ENCODE data around the gene PKNOX2.

Gene PKNOX2, protein sequence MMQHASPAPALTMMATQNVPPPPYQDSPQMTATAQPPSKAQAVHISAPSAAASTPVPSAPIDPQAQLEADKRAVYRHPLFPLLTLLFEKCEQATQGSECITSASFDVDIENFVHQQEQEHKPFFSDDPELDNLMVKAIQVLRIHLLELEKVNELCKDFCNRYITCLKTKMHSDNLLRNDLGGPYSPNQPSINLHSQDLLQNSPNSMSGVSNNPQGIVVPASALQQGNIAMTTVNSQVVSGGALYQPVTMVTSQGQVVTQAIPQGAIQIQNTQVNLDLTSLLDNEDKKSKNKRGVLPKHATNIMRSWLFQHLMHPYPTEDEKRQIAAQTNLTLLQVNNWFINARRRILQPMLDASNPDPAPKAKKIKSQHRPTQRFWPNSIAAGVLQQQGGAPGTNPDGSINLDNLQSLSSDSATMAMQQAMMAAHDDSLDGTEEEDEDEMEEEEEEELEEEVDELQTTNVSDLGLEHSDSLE

DNA sequence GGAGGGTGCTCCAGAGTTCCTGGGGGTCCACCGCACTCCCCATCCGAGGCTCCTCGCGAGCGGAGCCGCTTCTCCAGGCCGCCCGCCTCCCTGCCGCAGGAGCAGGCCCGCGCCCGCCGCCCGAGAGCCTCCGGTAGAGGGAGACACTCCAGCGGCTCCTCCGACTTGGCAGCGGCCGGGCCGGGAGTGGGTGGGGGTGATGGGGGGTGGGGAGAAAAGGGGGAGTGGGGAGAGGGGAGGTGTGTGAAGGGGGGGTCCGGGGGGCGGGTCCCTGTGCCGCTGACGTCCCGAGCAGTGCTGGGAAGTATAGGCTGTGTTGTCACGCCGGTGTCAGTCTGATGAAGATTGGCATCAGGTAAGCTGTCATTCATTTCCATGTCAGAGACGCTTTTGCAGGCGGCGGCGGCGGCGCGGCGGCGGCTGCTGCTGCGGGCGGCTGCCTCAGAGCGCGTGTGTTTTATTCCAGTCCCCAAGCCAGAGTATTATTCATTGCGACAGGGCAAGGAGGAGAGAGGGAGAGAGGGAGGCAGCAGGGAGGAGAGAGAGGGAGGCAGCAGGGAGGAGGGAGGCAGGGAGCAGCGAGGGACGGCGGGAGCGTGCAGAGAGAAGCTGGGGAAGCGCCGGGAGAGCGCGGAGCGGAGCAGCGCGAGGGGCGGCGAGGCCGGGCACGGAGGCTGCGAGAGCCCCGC, at the start of gene PKNOX2:
Gene PKNOX2 (plus strand): TSS at position 330 of the 689 bp plus-strand sequence. CDS start 186,555 bp downstream, outside the sequence.
- DNase-seq = peak; percentile 30

DNA sequence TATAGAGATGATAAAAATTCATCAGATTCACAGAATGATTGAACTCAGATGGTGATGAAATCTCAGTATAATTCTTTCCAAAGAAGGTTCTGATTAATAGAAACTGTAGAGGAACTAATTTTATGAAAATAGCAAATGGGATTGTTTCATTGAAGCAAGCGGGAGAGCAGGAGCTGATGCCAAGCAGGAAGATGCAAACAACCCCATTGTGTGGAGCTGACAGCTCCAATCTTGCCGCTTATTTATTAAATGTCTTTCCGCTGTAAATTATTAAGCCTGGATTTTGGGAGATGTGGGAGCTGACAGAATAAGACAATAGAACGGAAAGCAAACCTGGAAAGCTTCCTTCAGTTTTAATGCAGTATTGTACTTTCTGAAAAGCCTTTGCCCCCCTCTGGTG, 47.1 kb upstream of the PKNOX2 start:
- no peak for DNase-seq

DNA sequence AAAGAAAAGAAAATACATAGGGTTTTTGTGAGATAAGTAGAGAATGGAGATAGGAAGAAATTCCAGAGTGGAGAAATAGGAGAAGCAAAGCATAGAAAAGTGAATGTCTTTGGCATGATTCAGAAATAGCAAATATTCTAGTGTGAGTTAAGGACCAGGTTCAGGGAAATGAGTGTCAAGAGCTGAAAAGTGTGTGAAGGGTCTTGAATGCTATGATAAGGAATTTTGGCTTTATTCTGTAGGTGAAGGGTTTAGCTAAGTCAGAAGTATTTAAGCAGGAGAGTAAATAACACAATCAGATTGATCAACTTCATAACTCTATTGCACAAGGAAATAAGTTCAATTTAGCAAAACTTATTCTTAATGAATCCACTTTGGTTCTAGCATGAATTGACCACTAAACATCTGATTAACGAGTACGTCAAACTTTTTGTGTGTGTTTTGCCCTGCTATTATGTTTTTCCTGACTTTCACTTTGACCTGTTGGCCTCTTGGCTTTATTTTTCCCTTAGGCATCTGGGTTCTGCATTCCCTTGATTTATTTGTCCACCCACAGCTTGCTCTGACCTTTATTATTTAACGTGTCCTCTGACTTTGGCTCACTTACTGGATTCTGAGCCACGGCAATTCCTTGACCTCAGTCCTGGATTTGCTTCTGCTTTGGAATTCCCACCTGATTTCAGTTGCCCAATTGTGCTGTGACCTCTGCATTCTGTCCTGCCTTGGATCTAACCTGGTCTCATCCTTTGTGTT, 41.2 kb upstream of the PKNOX2 start:
- DNase-seq = no peak

DNA sequence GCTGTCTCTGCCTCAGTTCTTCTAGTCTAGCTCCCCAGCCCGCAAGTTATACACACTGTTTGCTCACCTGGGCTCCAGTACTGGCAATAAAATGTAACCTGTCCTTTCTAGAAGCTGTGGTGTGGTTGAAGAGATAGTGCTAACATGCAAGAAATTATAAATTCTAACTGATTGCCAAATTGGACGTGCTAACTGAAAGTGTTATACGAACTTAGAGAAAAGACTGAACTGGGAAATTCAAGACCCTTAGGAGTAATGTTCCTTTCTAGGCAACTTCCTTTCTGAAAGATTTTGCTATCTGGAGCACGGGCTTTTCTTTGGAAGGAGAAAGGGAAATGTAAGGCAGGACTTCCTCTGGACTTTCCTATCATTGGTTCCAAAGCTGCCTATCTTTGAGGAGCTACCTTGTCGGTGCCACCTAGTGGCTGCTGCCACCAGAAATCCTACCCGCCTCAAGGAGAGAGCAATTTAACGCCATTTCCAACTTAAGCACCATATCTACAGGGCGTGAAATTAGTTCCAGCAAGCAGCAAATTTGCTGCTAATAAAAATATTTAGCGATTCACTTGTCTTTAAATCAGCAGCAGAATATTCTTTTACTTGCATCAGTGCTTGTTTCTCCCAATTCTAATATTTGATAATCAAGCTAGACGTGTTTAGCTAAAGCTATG, 40.5 kb upstream of the PKNOX2 start:
- DNase-seq = peak; percentile 32

DNA sequence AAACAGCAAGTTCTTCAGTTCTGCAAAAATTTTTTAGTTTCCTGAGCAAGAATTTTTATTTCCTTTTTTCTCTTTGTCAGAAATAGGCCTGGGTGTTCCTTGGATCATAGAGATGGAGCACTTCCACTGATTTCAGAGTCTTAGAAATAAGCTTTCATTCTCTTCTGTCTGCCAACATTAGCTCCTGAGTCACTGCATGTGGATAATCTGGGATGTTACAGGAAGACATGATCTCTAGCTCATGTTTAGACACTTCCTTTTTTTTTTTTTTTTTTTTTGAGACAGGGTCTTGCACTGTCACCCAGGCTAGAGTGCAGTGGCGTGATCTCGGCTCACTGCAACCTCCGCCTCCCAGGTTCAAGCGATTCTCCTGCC, 39.9 kb upstream of the PKNOX2 start:
- no peak for DNase-seq

DNA sequence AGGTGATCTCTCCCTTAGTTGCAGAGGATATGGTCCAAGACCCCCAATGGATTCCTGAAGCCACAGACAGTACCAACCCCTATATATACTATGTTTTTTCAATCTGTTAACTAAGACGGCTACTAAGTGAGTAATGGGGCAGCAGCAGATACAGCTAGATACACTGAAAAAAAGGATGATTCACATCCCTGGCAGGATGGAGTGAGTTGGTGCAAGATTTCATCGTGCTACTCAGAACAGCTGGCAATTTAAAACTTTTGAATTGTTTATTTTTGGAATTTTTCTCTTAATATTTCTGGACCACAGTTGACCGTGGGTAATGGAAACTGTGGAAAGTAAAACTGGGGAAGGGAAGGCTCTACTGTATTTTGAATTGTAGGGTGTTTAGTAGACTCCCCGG, 36.1 kb upstream of the PKNOX2 start:
- peak; percentile 14 for DNase-seq

DNA sequence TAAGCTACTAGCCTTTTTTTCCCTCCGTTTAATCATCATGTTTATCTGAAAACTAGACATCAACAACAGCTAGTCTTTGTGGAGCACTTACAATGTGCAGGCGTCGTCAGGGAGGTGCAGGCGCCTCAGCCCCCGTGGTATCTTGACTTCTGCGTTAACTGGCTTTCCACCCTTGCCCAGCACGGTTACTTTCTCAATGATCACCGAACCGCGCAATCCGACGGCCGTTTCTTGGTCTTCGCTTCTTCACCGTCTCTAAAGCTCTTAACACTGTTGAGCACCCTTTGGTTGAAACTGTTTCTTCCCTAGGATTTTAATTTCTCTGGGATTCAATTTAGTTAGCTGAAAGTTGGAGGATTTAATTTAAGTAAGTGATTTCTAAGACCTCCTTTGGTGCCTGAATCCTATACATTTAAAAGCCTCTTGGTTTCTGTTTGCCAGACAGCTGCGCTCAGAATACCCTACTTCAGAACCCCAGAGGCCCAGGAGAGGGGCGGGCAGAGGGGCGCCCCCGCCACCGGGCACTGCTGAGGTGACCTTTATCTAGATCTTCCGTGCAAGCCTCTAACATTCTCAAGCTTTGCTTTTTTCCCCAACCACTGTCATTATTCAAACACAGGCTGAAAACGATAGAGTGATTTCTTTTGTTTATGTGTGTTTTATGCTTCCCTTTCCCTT, 35.1 kb upstream of the PKNOX2 start:
- DNase-seq = no peak

DNA sequence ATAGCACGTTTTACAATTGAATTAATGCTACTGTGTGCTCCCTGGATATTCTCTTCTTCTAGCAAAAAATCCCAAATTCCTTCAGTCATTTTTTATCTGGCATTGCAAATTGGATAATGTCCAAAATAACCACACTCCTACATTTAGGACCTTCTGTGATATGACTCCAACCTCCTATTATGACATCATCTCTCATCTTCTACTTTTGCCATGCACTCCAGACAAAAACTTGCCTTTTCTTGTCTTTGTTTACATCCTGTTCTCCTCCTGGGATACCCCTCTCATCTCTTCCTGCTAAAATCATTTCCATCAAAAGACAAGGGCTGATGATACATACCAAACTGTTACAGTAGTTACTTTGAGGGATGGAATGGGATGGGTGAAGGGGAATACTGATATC, 32.5 kb upstream of the PKNOX2 start:
- DNase-seq = peak; percentile 53

DNA sequence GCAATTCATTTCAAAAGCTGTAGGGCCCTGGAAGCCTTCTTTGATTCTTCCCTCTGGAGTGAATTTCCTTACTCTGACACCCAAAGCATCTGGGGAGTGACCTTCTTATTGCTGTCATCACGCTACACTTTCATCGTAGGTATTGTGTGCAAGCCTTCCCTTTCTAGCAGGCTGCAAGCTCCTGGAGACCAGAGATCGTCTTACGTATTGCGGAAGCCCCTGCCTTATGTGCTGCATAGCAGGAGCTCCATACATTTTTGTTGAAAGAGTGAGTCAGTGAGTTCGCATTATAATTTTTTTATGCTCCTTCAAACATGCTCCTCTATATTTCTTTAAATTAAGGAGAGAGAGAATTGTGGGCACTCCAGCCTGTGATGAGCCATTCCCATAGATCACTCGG, 32.0 kb upstream of the PKNOX2 start:
- no peak for DNase-seq

DNA sequence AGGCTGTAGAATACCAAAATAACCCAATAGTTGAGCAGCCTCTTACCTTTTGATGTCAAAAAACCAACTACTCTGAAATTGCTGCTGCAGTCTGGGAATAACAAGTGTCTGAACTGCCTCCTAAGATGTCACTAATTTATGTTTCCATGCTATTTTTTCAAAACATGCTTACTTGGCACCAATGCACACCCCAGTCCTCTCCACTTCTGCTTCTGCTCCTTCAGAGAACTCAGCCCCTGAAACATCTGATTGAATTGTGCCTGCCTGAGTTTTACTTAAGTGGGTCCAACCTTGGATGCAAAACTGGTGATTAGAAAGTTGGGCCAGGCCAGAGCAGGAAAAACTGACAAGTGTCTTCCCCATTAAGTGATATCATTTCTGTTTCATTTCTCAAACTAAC, 28.6 kb upstream of the PKNOX2 start:
- no peak for DNase-seq

DNA sequence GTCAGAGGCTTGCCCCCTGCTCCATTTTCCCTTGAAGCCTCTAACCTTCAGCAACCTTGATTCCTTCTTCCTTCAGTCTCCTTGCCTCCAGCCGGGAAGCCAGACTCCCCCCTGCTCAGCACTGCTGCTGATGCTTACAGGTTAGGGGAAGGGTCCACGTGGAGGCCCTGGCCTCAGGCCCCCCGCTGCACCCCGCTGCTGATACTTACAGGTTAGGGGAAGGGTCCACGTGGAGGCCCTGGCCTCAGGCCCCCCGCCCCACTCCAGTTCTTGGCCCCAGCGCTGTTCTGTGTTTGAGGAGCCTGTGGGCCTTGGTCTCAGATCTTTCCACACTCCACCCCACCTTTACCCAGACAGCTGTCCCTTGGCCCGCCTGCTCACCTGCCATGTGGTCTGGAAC, 25.6 kb upstream of the PKNOX2 start:
- DNase-seq = no peak

DNA sequence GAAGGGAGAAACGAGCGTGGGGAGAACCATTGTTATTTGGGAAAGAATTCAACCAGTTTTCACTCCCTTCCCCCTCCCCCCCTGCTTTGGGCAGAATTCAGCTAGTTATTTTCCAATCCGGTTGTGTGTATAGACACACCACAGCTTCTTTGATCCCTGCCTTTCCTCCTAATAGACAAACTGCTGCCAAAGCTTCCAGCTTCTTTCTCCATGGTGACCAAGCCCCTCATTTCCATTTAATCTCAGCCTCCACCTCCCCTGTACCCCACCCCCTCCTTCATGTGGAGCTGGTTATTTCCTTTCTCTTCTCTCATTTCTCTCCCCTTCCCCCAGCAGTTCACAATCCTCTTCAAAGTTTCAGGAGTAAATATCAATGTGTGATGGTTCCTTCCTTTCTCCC, 24.8 kb upstream of the PKNOX2 start:
- DNase-seq = no peak

DNA sequence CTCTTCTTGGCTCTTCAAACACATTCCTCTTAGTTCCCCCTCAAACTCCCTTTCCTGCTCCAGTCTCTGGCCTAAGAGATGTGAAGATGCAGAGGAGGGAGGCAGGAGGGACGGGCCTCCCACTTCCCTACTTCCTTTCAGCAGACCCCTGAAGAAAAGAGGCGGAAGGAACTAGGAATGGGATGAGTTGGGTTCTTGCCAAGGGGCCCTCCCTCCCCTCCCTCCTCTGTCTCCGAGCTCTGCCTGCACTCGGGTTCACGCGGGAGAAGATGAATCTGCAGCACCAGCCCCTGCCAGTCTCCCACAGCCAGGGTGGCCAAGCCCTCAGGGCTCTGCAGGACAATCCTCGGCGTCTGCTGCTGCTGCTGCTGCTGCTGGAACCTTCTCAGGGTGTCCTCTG, 24.3 kb upstream of the PKNOX2 start:
- no peak for DNase-seq

DNA sequence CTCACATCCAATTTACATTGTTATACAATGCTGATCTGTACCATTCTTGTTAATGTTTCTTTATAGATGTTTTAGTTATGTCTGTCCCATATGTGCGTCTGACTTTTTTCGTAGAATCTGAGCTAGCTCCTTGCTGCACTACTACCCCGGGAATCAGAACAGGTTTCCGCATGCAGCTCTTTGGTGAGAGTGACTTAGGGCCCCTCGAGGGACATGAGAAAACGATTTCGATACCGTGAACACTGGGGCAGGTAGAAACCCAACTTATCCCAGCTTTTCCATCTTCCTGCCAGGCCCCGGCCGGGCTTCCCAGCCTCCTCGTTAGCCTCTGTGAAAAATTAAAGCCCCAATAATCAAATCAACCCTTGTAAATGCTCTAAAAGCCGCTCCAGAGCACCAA, 23.4 kb upstream of the PKNOX2 start:
- DNase-seq = no peak

DNA sequence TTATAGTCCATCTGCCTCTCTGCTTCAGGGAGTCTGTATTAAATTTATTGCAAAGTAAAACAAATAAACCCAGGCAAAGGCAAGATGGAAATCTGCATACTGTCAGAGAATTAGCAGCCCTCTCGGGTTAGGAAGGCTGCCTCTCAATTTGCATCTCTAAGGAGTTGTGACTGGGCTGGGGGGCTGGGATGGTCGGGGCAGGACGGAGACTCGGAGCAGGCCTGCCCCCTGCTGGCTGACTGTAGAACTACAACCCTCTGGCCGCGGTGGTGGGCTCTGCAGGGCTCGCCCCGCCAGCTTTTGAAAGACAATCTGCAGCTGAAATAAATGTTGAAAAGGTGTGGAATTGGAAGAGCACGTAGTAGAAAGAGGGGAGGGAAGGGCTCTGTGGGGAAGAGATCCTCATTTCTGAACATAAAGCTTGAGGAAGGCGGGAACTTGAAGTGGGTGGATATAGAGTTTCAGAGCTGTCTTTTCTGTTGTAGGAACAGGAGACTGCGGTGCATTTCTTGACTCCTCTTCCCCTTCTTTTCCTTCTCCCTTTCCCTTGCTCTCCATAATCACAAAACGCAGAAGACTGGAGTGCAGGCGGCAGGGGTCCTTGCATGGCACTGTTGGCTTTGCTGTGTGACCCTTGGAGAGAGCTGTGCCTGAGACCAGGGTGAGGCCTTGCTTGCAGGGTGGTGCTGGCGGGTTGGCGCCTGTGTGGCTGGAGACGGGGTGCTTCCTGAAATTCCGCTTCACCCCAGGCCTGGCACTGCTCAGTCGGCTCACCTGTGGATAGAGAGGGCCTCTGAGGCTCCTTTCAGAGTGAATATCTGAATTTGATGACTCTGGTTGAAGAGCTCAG, 22.6 kb upstream of the PKNOX2 start:
- no peak for DNase-seq

DNA sequence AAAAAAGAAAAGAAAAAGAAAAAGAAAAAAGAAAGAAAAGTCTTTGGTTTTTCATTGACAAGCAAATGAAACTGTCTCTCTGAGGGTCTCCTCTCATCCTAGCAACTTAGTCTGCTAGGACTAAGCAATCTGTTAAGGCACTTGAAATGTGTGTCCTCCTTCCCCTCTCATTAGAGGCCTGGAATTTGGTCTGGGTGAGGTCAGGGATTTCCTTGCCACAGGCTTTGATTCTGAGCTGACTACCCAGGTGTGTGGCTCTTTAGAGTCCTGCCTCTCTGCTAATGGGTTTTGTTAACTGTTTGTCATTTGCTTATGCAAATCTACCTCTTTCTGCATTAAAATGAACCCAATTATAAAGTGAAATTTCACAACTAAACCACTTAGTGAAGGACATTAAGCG, 18.3 kb upstream of the PKNOX2 start:
- no peak for DNase-seq

DNA sequence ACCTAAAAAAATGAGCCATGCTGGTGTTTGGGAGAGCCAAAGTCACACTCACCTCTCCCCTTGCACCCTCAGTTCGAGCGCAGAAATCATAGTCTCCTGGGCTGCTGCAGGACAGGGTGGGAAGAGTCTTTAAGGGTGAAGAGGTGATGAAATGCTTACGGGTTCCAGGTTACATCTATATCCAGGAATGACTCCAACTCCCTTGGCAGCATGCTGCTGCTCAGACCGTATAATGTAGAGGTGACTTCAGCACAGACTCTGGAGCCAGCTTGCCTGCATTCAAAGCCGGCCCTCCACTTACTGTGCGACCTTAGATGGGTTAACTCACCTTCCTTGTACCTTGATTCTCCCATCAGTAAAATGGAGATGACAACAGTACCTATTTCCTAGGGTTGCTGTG, 17.3 kb upstream of the PKNOX2 start:
- DNase-seq = no peak

DNA sequence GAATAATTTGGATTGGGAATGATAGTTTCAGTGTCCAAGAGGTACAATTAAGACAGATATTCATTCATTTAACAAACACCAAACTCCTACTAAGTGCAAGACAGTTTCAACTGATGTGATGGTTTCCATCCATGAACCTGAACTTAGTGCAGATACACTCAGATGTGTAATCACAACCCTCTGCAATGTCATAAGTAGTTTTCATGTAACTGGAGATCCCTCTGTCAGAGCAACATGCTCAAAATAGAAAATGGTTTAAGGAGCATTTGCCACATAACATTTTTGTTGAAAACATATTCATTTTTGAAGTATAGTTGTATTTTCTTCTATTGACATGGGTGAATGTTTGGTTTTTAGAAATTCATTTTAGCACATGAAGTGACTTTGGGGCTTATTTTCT, 16.5 kb upstream of the PKNOX2 start:
- DNase-seq = no peak

DNA sequence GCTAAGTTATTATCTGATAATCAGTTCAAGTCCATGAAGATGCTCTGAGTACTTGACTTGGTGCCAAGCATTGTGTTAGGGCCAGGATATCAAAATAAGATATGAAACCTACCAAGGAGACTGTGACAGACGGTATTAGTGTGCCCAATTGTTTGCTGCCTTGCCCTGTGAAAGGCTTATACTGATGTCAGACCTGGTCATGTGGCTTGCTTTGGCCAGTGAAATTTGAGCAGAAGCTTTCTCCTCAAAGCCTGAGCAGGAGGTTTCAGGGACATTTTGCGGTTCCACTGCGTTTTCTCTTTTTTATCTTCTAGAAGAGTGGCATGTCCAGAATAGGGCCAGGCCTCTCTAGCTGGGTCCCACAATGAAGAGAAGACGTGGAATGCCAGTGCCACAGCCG, 15.8 kb upstream of the PKNOX2 start:
- no peak for DNase-seq

DNA sequence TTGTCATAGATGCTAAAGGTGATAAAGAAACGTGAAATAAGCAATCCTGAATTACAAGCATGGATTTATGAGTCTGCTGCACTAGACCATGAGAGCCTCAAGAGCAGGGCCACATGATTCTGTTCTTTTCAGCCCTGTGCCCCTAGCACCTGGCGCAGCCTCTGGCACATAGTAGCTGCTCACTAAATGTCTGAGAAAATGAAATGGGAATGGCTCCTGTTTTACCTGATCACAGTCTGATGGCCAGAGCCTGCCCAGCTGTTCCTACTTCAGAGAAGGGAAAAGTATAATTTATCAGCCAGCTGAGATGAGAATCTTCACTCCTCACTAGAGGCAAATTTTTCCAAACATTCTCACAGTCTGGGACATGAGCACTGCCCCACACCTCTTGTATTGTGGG, 10.7 kb upstream of the PKNOX2 start:
- no peak for DNase-seq

DNA sequence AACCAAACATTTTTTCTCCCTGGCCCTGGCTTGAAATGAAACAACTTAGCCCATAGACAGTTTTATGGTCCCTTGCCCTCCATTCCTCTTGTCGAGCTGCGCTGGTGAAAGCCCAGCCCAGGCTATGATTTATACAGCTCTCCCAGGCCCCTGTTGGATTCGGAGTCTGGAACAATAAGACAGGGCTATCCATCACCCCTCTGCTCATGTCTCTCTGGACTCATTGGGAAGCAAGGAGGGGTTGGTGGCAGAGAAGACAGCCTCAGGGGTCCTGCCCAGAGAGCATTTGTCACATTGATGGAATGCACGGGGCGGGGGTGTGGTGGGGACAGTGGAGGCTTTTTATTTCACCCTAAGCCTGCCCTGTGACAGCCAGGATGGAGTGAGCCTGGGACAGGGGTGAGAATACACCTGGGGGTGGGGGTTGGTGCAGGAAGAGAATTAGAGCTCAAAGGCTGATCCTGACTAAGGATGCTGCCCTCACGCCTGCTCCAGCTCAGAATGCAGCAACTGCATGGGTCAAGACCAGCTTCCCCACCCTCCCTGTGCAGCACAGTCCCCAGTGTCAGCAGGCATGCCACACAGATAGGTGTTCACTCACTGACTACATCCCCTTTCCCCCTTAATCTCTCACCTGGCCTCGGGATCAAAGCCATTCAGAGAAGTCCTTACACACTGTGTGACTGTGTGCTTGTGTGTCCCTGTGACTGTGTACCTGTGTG, 10.0 kb upstream of the PKNOX2 start:
- DNase-seq = no peak
